Activated naive CD8-positive, alpha-beta T cell treated with anti-CD3 and anti-CD28 coated beads, Interleukin-2, amount 10 ng/mL, durations not matched to agents 7 days and 5 days (primary cell): Measurements from ENCODE around the gene KLHL25. TPM values are rescaled to one million over a fixed set of nuclear protein-coding genes. Genes with fewer than 3 reads are reported as not detected.

ENCODE experiments used
- ATAC-seq: fragments of 150-1000 bp; cut with Tn5 transposase; one replicate; pipeline ENCODE4 v1.10.0; 2021; ENCODE audit warnings: low read depth, moderate library complexity
- POLR2A ChIA-PET: fragments of 350-600 bp; sonication (Branson Sonifier 250); formaldehyde crosslinking; loops from one replicate; lab custom pipeline; 2021; ENCODE audit warnings: antibody characterized with exemption; lab: Charles Lee
- DNase-seq: peaks from one replicate; pipeline ENCODE4 v3.0.0; 2021
- H3K27ac Mint-ChIP-seq: one replicate; pipeline ENCODE4 v1.8.0; 2022; ENCODE audit warnings: mild to moderate bottlenecking, mixed read lengths
- H3K27me3 Mint-ChIP-seq: one replicate; pipeline ENCODE4 v1.8.0; 2022; ENCODE audit warnings: mild to moderate bottlenecking, moderate library complexity, mixed read lengths
- H3K36me3 Mint-ChIP-seq: one replicate; pipeline ENCODE4 v1.8.0; 2021; ENCODE audit warnings: mild to moderate bottlenecking, mixed read lengths
- H3K4me1 Mint-ChIP-seq: one replicate; pipeline ENCODE4 v1.8.0; 2021; ENCODE audit warnings: mixed read lengths
- H3K4me3 Mint-ChIP-seq: one replicate; pipeline ENCODE4 v1.8.0; 2022; ENCODE audit warnings: mild to moderate bottlenecking, moderate library complexity, mixed read lengths
- H3K9me3 Mint-ChIP-seq: one replicate; pipeline ENCODE4 v1.8.0; 2021; ENCODE audit warnings: mixed read lengths
- total RNA-seq, 2 experiments: library from RNA; stranded (reverse); gene quantifications; one replicate each; pipeline ENCODE4 v1.2.3, GENCODE V29; 2021

The KLHL25 gene
- total RNA-seq, 2 experiments from 2014 or later: 6.9 to 7.1 TPM

- no peaks in the 10 kb centered on the region for H3K36me3 Mint-ChIP-seq
- H3K27me3 Mint-ChIP-seq: no peaks in the 10 kb centered on the region
- DNase-seq (no peak), ATAC-seq (no peak)
- no peak overlapping the region for H3K4me3 Mint-ChIP-seq
- POLR2A ChIA-PET: interaction anchor here (0.6 to 2.0 kb wide), 3 partner anchors 9 to 39 kb away, joined by 3 to 7 read pairs (median 3); no protein-coding TSS in a partner anchor
- no peak overlapping the region for H3K27ac Mint-ChIP-seq
- no peaks in the 10 kb centered on the region for H3K9me3 Mint-ChIP-seq
- H3K4me1 Mint-ChIP-seq: peaks cover 22% of the 10 kb centered on the region
These were observed 16.5 kb downstream of the KLHL25 start for GRCh38 chr15:85778107-85778776.

- H3K27ac Mint-ChIP-seq: no peak overlapping the region
- POLR2A ChIA-PET: interaction anchor here (2.0 kb wide), 1 partner anchor 10 kb away, joined by 7 read pairs; no protein-coding TSS in a partner anchor
These were observed 17.2 kb downstream of the KLHL25 start for GRCh38 chr15:85777250-85778106.

GRCh38 chr15:85773970-85774369, 20.8 kb downstream of the KLHL25 start:
- Mint-ChIP-seq H3K36me3 (no peaks in the 10 kb centered on the region), H3K4me3 (no peak overlapping the region), H3K9me3 (no peaks in the 10 kb centered on the region), H3K4me1 (peaks cover under 1% of the 10 kb centered on the region), H3K27me3 (no peaks in the 10 kb centered on the region), H3K27ac (no peak overlapping the region)
- ATAC-seq (no peak), DNase-seq (no peak)
- POLR2A ChIA-PET: no interaction called here

More at GRCh38 chr15:85777250-85778106, 17.2 kb downstream of the KLHL25 start:
- no peak for ATAC-seq
- no peaks in the 10 kb centered on the region for H3K27me3 Mint-ChIP-seq
- DNase-seq: no peak
- H3K9me3 Mint-ChIP-seq: no peaks in the 10 kb centered on the region
- no peaks in the 10 kb centered on the region for H3K36me3 Mint-ChIP-seq
- no peak overlapping the region for H3K4me3 Mint-ChIP-seq
- peaks cover 18% of the 10 kb centered on the region for H3K4me1 Mint-ChIP-seq

GRCh38 chr15:85773249-85773648, 21.5 kb downstream of the KLHL25 start:
- POLR2A ChIA-PET: no interaction called here
- H3K27ac Mint-ChIP-seq: no peak overlapping the region
- no peaks in the 10 kb centered on the region for H3K9me3 Mint-ChIP-seq
- ATAC-seq (no peak), DNase-seq (no peak)
- no peaks in the 10 kb centered on the region for H3K36me3 Mint-ChIP-seq
- no peak overlapping the region for H3K4me3 Mint-ChIP-seq
- no peaks in the 10 kb centered on the region for H3K27me3 Mint-ChIP-seq
- H3K4me1 Mint-ChIP-seq: no peaks in the 10 kb centered on the region

- Mint-ChIP-seq H3K27me3 (no peaks in the 10 kb centered on the region), H3K9me3 (no peaks in the 10 kb centered on the region), H3K4me1 (no peaks in the 10 kb centered on the region), H3K4me3 (no peak overlapping the region), H3K36me3 (no peaks in the 10 kb centered on the region), H3K27ac (no peak overlapping the region)
- ATAC-seq: no peak
- DNase-seq: no peak
- POLR2A ChIA-PET: no interaction called here
These were observed 22.1 kb downstream of the KLHL25 start for GRCh38 chr15:85772668-85773067.

GRCh38 chr15:85771781-85772445, 22.8 kb downstream of the KLHL25 start:
- ATAC-seq (no peak), DNase-seq (no peak)
- Mint-ChIP-seq H3K4me3 (no peak overlapping the region), H3K36me3 (no peaks in the 10 kb centered on the region), H3K4me1 (no peaks in the 10 kb centered on the region), H3K27me3 (no peaks in the 10 kb centered on the region), H3K27ac (no peak overlapping the region), H3K9me3 (no peaks in the 10 kb centered on the region)
- POLR2A ChIA-PET: no interaction called here

- Mint-ChIP-seq H3K9me3 (no peaks in the 10 kb centered on the region), H3K4me3 (no peak overlapping the region), H3K36me3 (no peaks in the 10 kb centered on the region), H3K27ac (no peak overlapping the region), H3K27me3 (no peaks in the 10 kb centered on the region), H3K4me1 (no peaks in the 10 kb centered on the region)
- ATAC-seq (no peak), DNase-seq (no peak)
- POLR2A ChIA-PET: no interaction called here
These were observed 23.5 kb downstream of the KLHL25 start for GRCh38 chr15:85771271-85771670.

GRCh38 chr15:85770096-85771041, 24.4 kb downstream of the KLHL25 start:
- DNase-seq: no peak
- Mint-ChIP-seq H3K4me1 (no peaks in the 10 kb centered on the region), H3K27ac (peak overlapping the region; percentile 6), H3K27me3 (no peaks in the 10 kb centered on the region), H3K4me3 (no peak overlapping the region), H3K36me3 (no peaks in the 10 kb centered on the region), H3K9me3 (no peaks in the 10 kb centered on the region)
- ATAC-seq: no peak
- POLR2A ChIA-PET: no interaction called here

GRCh38 chr15:85769182-85769900, 25.4 kb downstream of the KLHL25 start:
- no peaks in the 10 kb centered on the region for H3K36me3 Mint-ChIP-seq
- H3K4me3 Mint-ChIP-seq: no peak overlapping the region
- POLR2A ChIA-PET: interaction anchor here (0.8 kb wide), 1 partner anchor 16 kb away, joined by 3 read pairs; no protein-coding TSS in a partner anchor
- ATAC-seq: no peak
- H3K4me1 Mint-ChIP-seq: no peaks in the 10 kb centered on the region
- H3K9me3 Mint-ChIP-seq: no peaks in the 10 kb centered on the region
- no peaks in the 10 kb centered on the region for H3K27me3 Mint-ChIP-seq
- no peak overlapping the region for H3K27ac Mint-ChIP-seq
- no peak for DNase-seq

- H3K27ac Mint-ChIP-seq: no peak overlapping the region
- H3K27me3 Mint-ChIP-seq: no peaks in the 10 kb centered on the region
- ATAC-seq (no peak), DNase-seq (no peak)
- no peaks in the 10 kb centered on the region for H3K9me3 Mint-ChIP-seq
- H3K4me1 Mint-ChIP-seq: no peaks in the 10 kb centered on the region
- POLR2A ChIA-PET: interaction anchor here (0.8 kb wide), 1 partner anchor 15 kb away, joined by 3 read pairs; no protein-coding TSS in a partner anchor
- no peaks in the 10 kb centered on the region for H3K36me3 Mint-ChIP-seq
- no peak overlapping the region for H3K4me3 Mint-ChIP-seq
These were observed 26.0 kb downstream of the KLHL25 start for GRCh38 chr15:85768595-85769168.

- H3K9me3 Mint-ChIP-seq: no peaks in the 10 kb centered on the region
- POLR2A ChIA-PET: no interaction called here
- H3K4me1 Mint-ChIP-seq: peaks cover 1% of the 10 kb centered on the region
- no peak overlapping the region for H3K27ac Mint-ChIP-seq
- no peak for DNase-seq
- no peak for ATAC-seq
- peaks cover 2% of the 10 kb centered on the region for H3K36me3 Mint-ChIP-seq
- H3K4me3 Mint-ChIP-seq: no peak overlapping the region
- no peaks in the 10 kb centered on the region for H3K27me3 Mint-ChIP-seq
These were observed 26.8 kb downstream of the KLHL25 start for GRCh38 chr15:85767785-85768529.
